HepG2 (cell line): ENCODE measurements around the gene NLRP12. TPM values are rescaled to one million over a fixed set of nuclear protein-coding genes. Genes with fewer than 3 reads are reported as not detected.

Source experiments
- ATF6 ChIP-seq: sonication (generic); formaldehyde crosslinking; conservative IDR thresholded peaks from 2 replicates; pipeline ENCODE4 v1.4.0; 2020; ENCODE audit warnings: missing genetic modification reagents
- FOXO4 ChIP-seq: sonication (generic); formaldehyde crosslinking; conservative IDR thresholded peaks from 2 replicates; pipeline ENCODE4 v1.8.1; 2023; ENCODE audit warnings: missing genetic modification reagents
- KLF15 ChIP-seq: sonication (generic); formaldehyde crosslinking; IDR thresholded peaks from 2 replicates; pipeline ENCODE4 v1.8.1; 2023; ENCODE audit warnings: borderline replicate concordance, mild to moderate bottlenecking, inconsistent platforms, missing genetic modification reagents, mixed read lengths
- MXD1 ChIP-seq: sonication (generic); formaldehyde crosslinking; IDR thresholded peaks from 2 replicates; pipeline ENCODE4 v1.4.0; 2020; ENCODE audit warnings: mild to moderate bottlenecking, missing genetic modification reagents
- MXD3 ChIP-seq: IDR thresholded peaks from 2 replicates; pipeline ENCODE4 v1.6.1; 2016; ENCODE audit warnings: mild to moderate bottlenecking, missing biosample characterization, missing genetic modification reagents
- RBM39 ChIP-seq: fragments of 200-400 bp; formaldehyde crosslinking; IDR thresholded peaks from one replicate; pipeline ENCODE4 v1.6.1; 2018; ENCODE audit warnings: antibody characterized with exemption, mild to moderate bottlenecking, low read depth, low read length; ENCODE audit not compliant: poor library complexity, severe bottlenecking
- SNRNP70 ChIP-seq: fragments of 200-400 bp; formaldehyde crosslinking; IDR thresholded peaks from 2 replicates; pipeline ENCODE4 v1.6.1; 2017; ENCODE audit warnings: mild to moderate bottlenecking, low read depth, low read length, moderate library complexity
- TBX2 ChIP-seq: sonication (generic); formaldehyde crosslinking; IDR thresholded peaks from 2 replicates; pipeline ENCODE4 v1.5.0; 2020; ENCODE audit warnings: missing genetic modification reagents, mild to moderate bottlenecking, borderline replicate concordance
- ZBTB21 ChIP-seq: sonication (generic); formaldehyde crosslinking; IDR thresholded peaks from 2 replicates; pipeline ENCODE4 v1.4.0; 2020; ENCODE audit warnings: missing genetic modification reagents
- ZIK1 ChIP-seq: sonication (generic); formaldehyde crosslinking; IDR thresholded peaks from 2 replicates; pipeline ENCODE4 v1.5.0; 2020; ENCODE audit warnings: mild to moderate bottlenecking, low read depth, missing genetic modification reagents, borderline replicate concordance
- ZNF234 ChIP-seq: sonication (generic); formaldehyde crosslinking; conservative IDR thresholded peaks from 2 replicates; pipeline ENCODE4 v1.5.1; 2020; ENCODE audit warnings: mild to moderate bottlenecking, missing genetic modification reagents
- ZNF281 ChIP-seq: sonication (generic); formaldehyde crosslinking; IDR thresholded peaks from 2 replicates; pipeline ENCODE4 v1.4.0; 2020; ENCODE audit warnings: missing genetic modification reagents, borderline replicate concordance
- ZNF335 ChIP-seq: sonication (generic); formaldehyde crosslinking; IDR thresholded peaks from 2 replicates; pipeline ENCODE4 v1.4.0; 2020; ENCODE audit warnings: missing genetic modification reagents
- ZNF552 ChIP-seq: sonication (generic); formaldehyde crosslinking; IDR thresholded peaks from 2 replicates; pipeline ENCODE4 v1.9.0; 2022; ENCODE audit warnings: missing genetic modification reagents, mild to moderate bottlenecking, borderline replicate concordance
- ZNF781 ChIP-seq: sonication (generic); formaldehyde crosslinking; IDR thresholded peaks from 2 replicates; pipeline ENCODE4 v1.5.1; 2020; ENCODE audit warnings: borderline replicate concordance, mild to moderate bottlenecking, missing genetic modification reagents; ENCODE audit errors: not compliant biosample characterization
- ZNF782 ChIP-seq: sonication (generic); formaldehyde crosslinking; IDR thresholded peaks from 2 replicates; pipeline ENCODE4 v1.4.0; 2020; ENCODE audit warnings: missing genetic modification reagents, mild to moderate bottlenecking, borderline replicate concordance
- ZSCAN31 ChIP-seq: sonication (generic); formaldehyde crosslinking; IDR thresholded peaks from 2 replicates; pipeline ENCODE4 v1.5.0; 2020; ENCODE audit warnings: low read depth, mild to moderate bottlenecking, missing genetic modification reagents
- ZSCAN5A ChIP-seq: sonication (generic); formaldehyde crosslinking; IDR thresholded peaks from 2 replicates; pipeline ENCODE4 v1.8.0; 2022; ENCODE audit warnings: mild to moderate bottlenecking, missing genetic modification reagents, borderline replicate concordance
- polyA plus RNA-seq, 8 experiments: library from polyadenylated mRNA; depleted of rRNA in 3 of 8; stranded (reverse) in 7 of 8; unstranded in 1 of 8; fragments of >200 nt; fragmentation: Illumina TruSeq in 4 of 8; extraction: Trizol in 4 of 8; gene quantifications; 2 replicates each; pipeline versions ENCODE4 v1.2.1 to v1.2.3, GENCODE V29; 2011 to 2016; ENCODE audit warnings: low read depth in 4 of 8, missing spikeins in 1 of 8, mixed read lengths in 1 of 8; ENCODE audit not compliant: insufficient read depth in 1 of 8
- total RNA-seq, 5 experiments: library from RNA; depleted of rRNA; stranded (reverse); fragments of >200 nt; fragmentation: Illumina TruSeq; extraction: Trizol; gene quantifications; 2 replicates each; pipeline ENCODE4 v1.2.3, GENCODE V29; 2016; ENCODE audit warnings: low read depth in 1 of 5

NLRP12 gene
- total and polyA plus RNA-seq, 2 of the 13 experiments (the other 11 are each of a cell fraction or from before 2014, with no cell fraction given) = 0.15 to 0.20 TPM

- TF ChIP-seq ATF6 (no peak), ZNF335 (no peak), MXD1 (CRISPR knock-in tag) (peak; percentile 54; the same call in 1 of the 2 replicates), ZNF234 (no peak), MXD3 (CRISPR knock-in tag) (no peak; the same call in 1 of the 2 replicates), ZIK1 (CRISPR knock-in tag) (no peak), ZNF281 (CRISPR knock-in tag) (peak; percentile 53), ZSCAN5A (no peak), ZNF782 (CRISPR knock-in tag) (no peak), SNRNP70 (no peak), FOXO4 (CRISPR knock-in tag) (no peak), ZNF552 (0 out of 2 replicates have a peak, but pooled peaks have one; percentile 27), RBM39 (no peak), ZBTB21 (CRISPR knock-in tag) (no peak), TBX2 (CRISPR knock-in tag) (peak; percentile 29; the same call in 1 of the 2 replicates), ZNF781 (CRISPR knock-in tag) (no peak), KLF15 (CRISPR knock-in tag) (peak; percentile 54; the same call in 1 of the 2 replicates), ZSCAN31 (CRISPR knock-in tag) (no peak; the same call in 1 of the 2 replicates)
These were observed 42.1 kb upstream of the NLRP12 start (continued) for GRCh38 chr19:53865918-53866864.
